ENCODE results near the gene DUSP5. TPM values are rescaled to one million over a fixed set of nuclear protein-coding genes. Genes with fewer than 3 reads are reported as not detected.

The DUSP5 gene
- total RNA-seq, 1 donor: 21.6 TPM

GRCh38 chr10:110546077-110546476 is 48.4 kb downstream of the DUSP5 start:
- TF ChIP-seq CTCF (IDR thresholded peaks at IDR 0.05; ENCODE audit: insufficient read depth, low read length): no peak
- DNase-seq (ENCODE audit: low read depth): no peak
- no peak overlapping the region for H3K4me3 ChIP-seq (ENCODE audit: low read depth, low read length)

- no peak for DNase-seq (ENCODE audit: low read depth)
- no peak overlapping the region for H3K4me3 ChIP-seq (ENCODE audit: low read depth, low read length)
- no peak for TF ChIP-seq CTCF (IDR thresholded peaks at IDR 0.05; ENCODE audit: insufficient read depth, low read length)
Measured at GRCh38 chr10:110546499-110547110, 48.9 kb downstream of the DUSP5 start.

- TF ChIP-seq CTCF (IDR thresholded peaks at IDR 0.05; ENCODE audit: insufficient read depth, low read length): peak; percentile 67
- peak; percentile 83 for DNase-seq (ENCODE audit: low read depth)
- no peak overlapping the region for H3K4me3 ChIP-seq (ENCODE audit: low read depth, low read length)
Measured at GRCh38 chr10:110547139-110547761, 49.5 kb downstream of the DUSP5 start.

GRCh38 chr10:110548002-110548401 is 50.3 kb downstream of the DUSP5 start:
- TF ChIP-seq CTCF (IDR thresholded peaks at IDR 0.05; ENCODE audit: insufficient read depth, low read length): no peak
- no peak overlapping the region for H3K4me3 ChIP-seq (ENCODE audit: low read depth, low read length)
- DNase-seq (ENCODE audit: low read depth): no peak

- DNase-seq (ENCODE audit: low read depth): no peak
- no peak overlapping the region for H3K4me3 ChIP-seq (ENCODE audit: low read depth, low read length)
- no peak for TF ChIP-seq CTCF (IDR thresholded peaks at IDR 0.05; ENCODE audit: insufficient read depth, low read length)
Measured at GRCh38 chr10:110549211-110549610, 51.5 kb downstream of the DUSP5 start.

- no peak for TF ChIP-seq CTCF (IDR thresholded peaks at IDR 0.05; ENCODE audit: insufficient read depth, low read length)
- no peak for DNase-seq (ENCODE audit: low read depth)
- H3K4me3 ChIP-seq (ENCODE audit: low read depth, low read length): no peak overlapping the region
Measured at GRCh38 chr10:110553905-110554304, 56.2 kb downstream of the DUSP5 start.
